Neural cell (in vitro differentiated cells): ENCODE results near the gene RAB9A. TPM values are rescaled to one million over a fixed set of nuclear protein-coding genes. Genes with fewer than 3 reads are reported as not detected.

Source experiments
- H2AFZ ChIP-seq: fragments of 200-600, 300-800 bp; sonication (generic), shearing (Covaris generic); 2 replicates; pipeline ENCODE4 v1.6.0; 2014; ENCODE audit warnings: low read depth, mild to moderate bottlenecking, antibody characterized with exemption, low read length, moderate library complexity
- H3F3A ChIP-seq: fragments of 200-600 bp; shearing (Covaris generic); 2 replicates; pipeline ENCODE4 v1.6.1; 2016; ENCODE audit warnings: mild to moderate bottlenecking, moderate library complexity, mixed read lengths, antibody characterized with exemption, low read length; ENCODE audit not compliant: insufficient read depth, poor library complexity, severe bottlenecking
- H3K27ac ChIP-seq: fragments of 200-600, 300-800 bp; sonication (generic), shearing (Covaris generic); 2 replicates; pipeline ENCODE4 v1.5.1; 2014; ENCODE audit warnings: mild to moderate bottlenecking, low read length, moderate library complexity
- H3K27me3 ChIP-seq: fragments of 300-800, 200-600 bp; sonication (generic), shearing (Covaris generic); 2 replicates; pipeline ENCODE4 v1.6.0; 2014; ENCODE audit warnings: mild to moderate bottlenecking, low read depth, low read length, moderate library complexity; ENCODE audit not compliant: insufficient read depth
- H3K36me3 ChIP-seq: fragments of 300-800, 200-600 bp; sonication (generic), shearing (Covaris generic); 2 replicates; pipeline ENCODE4 v1.5.1; 2014; ENCODE audit warnings: mild to moderate bottlenecking, antibody characterized with exemption, low read length, moderate library complexity; ENCODE audit not compliant: insufficient read depth
- H3K4me2 ChIP-seq: fragments of 300-800, 200-600 bp; sonication (generic), shearing (Covaris generic); 2 replicates; pipeline ENCODE4 v1.6.0; 2014; ENCODE audit warnings: mild to moderate bottlenecking, low read length
- H3K4me3 ChIP-seq: fragments of 300-800, 200-600 bp; sonication (generic), shearing (Covaris generic); 2 replicates; pipeline ENCODE4 v1.5.1; 2014; ENCODE audit warnings: mild to moderate bottlenecking, low read length, moderate library complexity
- H3K79me2 ChIP-seq: fragments of 200-600 bp; shearing (Covaris generic); replicated peaks from 2 replicates; pipeline ENCODE4 v1.6.0; 2014; ENCODE audit warnings: mild to moderate bottlenecking, low read length, moderate library complexity; ENCODE audit not compliant: insufficient read depth
- H3K9ac ChIP-seq: fragments of 300-800, 200-600 bp; sonication (generic), shearing (Covaris generic); 2 replicates; pipeline ENCODE4 v1.6.1; 2016; ENCODE audit warnings: mild to moderate bottlenecking, low read length, mixed read lengths
- H3K9me2 ChIP-seq: fragments of 200-600 bp; shearing (Covaris generic); 2 replicates; pipeline ENCODE4 v1.6.1; 2016; ENCODE audit warnings: mild to moderate bottlenecking, low read length, mixed read lengths; ENCODE audit not compliant: insufficient read depth
- H3K9me3 ChIP-seq: fragments of 200-600, 300-800 bp; sonication (generic), shearing (Covaris generic); 2 replicates; pipeline ENCODE4 v1.6.1; 2016; ENCODE audit warnings: mild to moderate bottlenecking, mixed run types, low read length, moderate library complexity, mixed read lengths
- H4K20me1 ChIP-seq: fragments of 200-600 bp; shearing (Covaris generic); 2 replicates; pipeline ENCODE4 v1.6.1; 2016; ENCODE audit warnings: mild to moderate bottlenecking, mixed run types; ENCODE audit not compliant: insufficient read depth
- CTCF ChIP-seq: fragments of 450-650 bp; IDR thresholded peaks from 2 replicates; pipeline ENCODE4 v1.5.1; 2014; ENCODE audit warnings: antibody characterized with exemption, mild to moderate bottlenecking, moderate library complexity; ENCODE audit not compliant: poor library complexity, severe bottlenecking
- EP300 ChIP-seq: fragments of 450-650 bp; conservative IDR thresholded peaks from 2 replicates; pipeline ENCODE4 v1.6.1; 2014; ENCODE audit warnings: antibody characterized with exemption, mild to moderate bottlenecking, moderate library complexity; ENCODE audit not compliant: poor library complexity, severe bottlenecking
- EZH2 ChIP-seq: fragments of 200-600, 300-800 bp; shearing (Covaris generic), sonication (generic); IDR thresholded peaks from 2 replicates; pipeline ENCODE4 v1.6.1; 2014; ENCODE audit warnings: antibody characterized with exemption, low read length, borderline replicate concordance, mild to moderate bottlenecking; ENCODE audit not compliant: insufficient read depth, poor library complexity, severe bottlenecking
- MXI1 ChIP-seq: fragments of 450-650 bp; conservative IDR thresholded peaks from 2 replicates; pipeline ENCODE4 v1.6.1; 2014; ENCODE audit warnings: antibody characterized with exemption, mild to moderate bottlenecking; ENCODE audit not compliant: poor library complexity, severe bottlenecking
- POLR2AphosphoS5 ChIP-seq: IDR thresholded peaks from 2 replicates; pipeline ENCODE4 v1.6.1; 2012
- RAD21 ChIP-seq: fragments of 450-650 bp; conservative IDR thresholded peaks from 2 replicates; pipeline ENCODE4 v1.6.1; 2014; ENCODE audit warnings: antibody characterized with exemption, mild to moderate bottlenecking, moderate library complexity
- REST ChIP-seq: IDR thresholded peaks from 2 replicates; pipeline ENCODE4 v1.6.1; 2012; ENCODE audit warnings: borderline replicate concordance
- SMC3 ChIP-seq: fragments of 450-650 bp; conservative IDR thresholded peaks from 2 replicates; pipeline ENCODE4 v1.6.1; 2014; ENCODE audit warnings: antibody characterized with exemption, mild to moderate bottlenecking, moderate library complexity; ENCODE audit not compliant: poor library complexity
- TAF1 ChIP-seq: IDR thresholded peaks from 2 replicates; pipeline ENCODE4 v1.6.1; 2012; ENCODE audit warnings: low read depth
- polyA plus RNA-seq: library from polyadenylated mRNA; depleted of rRNA; stranded (reverse); fragments of >200 nt; gene quantifications from 2 replicates; pipeline ENCODE4 v1.2.3, GENCODE V29; 2014

RAB9A gene
- polyA plus RNA-seq, 1 donor from 2014 or later = 26.9 TPM

GRCh38 chrX:13717700-13718472 lies 29.0 kb downstream of the RAB9A start:
- no peak overlapping the region for H3K27ac ChIP-seq
- H4K20me1 ChIP-seq = no peaks in the 10 kb centered on the region
- TF ChIP-seq RAD21 = no peak
- no peak for TF ChIP-seq SMC3
- no peak for TF ChIP-seq CTCF
- no peak for TF ChIP-seq EP300
- no peak for TF ChIP-seq MXI1
- TF ChIP-seq REST = no peak
- TF ChIP-seq POLR2AphosphoS5 = no peak
- no peak for TF ChIP-seq TAF1
- TF ChIP-seq EZH2 = no peak
- no peak overlapping the region for H3K4me3 ChIP-seq
- H3K27me3 ChIP-seq = no peaks in the 10 kb centered on the region
- H2AFZ ChIP-seq = no peak overlapping the region
- H3K9me2 ChIP-seq = no peaks in the 10 kb centered on the region
- H3K9me3 ChIP-seq = no peaks in the 10 kb centered on the region
- H3F3A ChIP-seq = no peaks in the 10 kb centered on the region
- no peak overlapping the region for H3K4me2 ChIP-seq
- H3K36me3 ChIP-seq = peaks cover 7% of the 10 kb centered on the region
- H3K9ac ChIP-seq = no peak overlapping the region
- H3K79me2 ChIP-seq = peaks cover 4% of the 10 kb centered on the region

- H4K20me1 ChIP-seq = no peaks in the 10 kb centered on the region
- H3K27ac ChIP-seq = no peak overlapping the region
- H3K79me2 ChIP-seq = peaks cover 4% of the 10 kb centered on the region
Observed at GRCh38 chrX:13719192-13719856, 30.4 kb downstream of the RAB9A start.

More at GRCh38 chrX:13719192-13719856, 30.4 kb downstream of the RAB9A start:
- no peak for TF ChIP-seq SMC3
- H3K9ac ChIP-seq = no peak overlapping the region
- peaks cover 7% of the 10 kb centered on the region for H3K36me3 ChIP-seq
- no peaks in the 10 kb centered on the region for H3F3A ChIP-seq
- H3K9me3 ChIP-seq = no peaks in the 10 kb centered on the region
- no peaks in the 10 kb centered on the region for H3K9me2 ChIP-seq
- H3K4me3 ChIP-seq = no peak overlapping the region
- no peaks in the 10 kb centered on the region for H3K27me3 ChIP-seq
- no peak overlapping the region for H3K4me2 ChIP-seq
- H2AFZ ChIP-seq = no peak overlapping the region
